SU-DHL-6 (cell line): ENCODE data around the gene TTYH3.

Experiments used
- H2AFZ ChIP-seq: fragments of 200-600 bp; sonication (generic); 2 replicates; pipeline ENCODE4 v1.6.1; 2014; ENCODE audit warnings: low read depth, mild to moderate bottlenecking, moderate library complexity, mixed read lengths, antibody characterized with exemption, low read length; ENCODE audit not compliant: severe bottlenecking
- H3F3A ChIP-seq: fragments of 200-600 bp; shearing (Covaris generic); 2 replicates; pipeline ENCODE4 v1.6.0; 2016; ENCODE audit warnings: antibody characterized with exemption, mild to moderate bottlenecking; ENCODE audit not compliant: insufficient read depth
- H3K27ac ChIP-seq: fragments of 200-600 bp; sonication (generic); 2 replicates; pipeline ENCODE4 v1.5.1; 2016; ENCODE audit warnings: low read depth, mild to moderate bottlenecking, low read length, moderate library complexity, mixed read lengths
- H3K27me3 ChIP-seq: fragments of 200-600 bp; sonication (generic), shearing (Covaris generic); 2 replicates; pipeline ENCODE4 v1.6.0; 2014; ENCODE audit warnings: mild to moderate bottlenecking, low read length
- H3K36me3 ChIP-seq: fragments of 200-600 bp; sonication (generic); 2 replicates; pipeline ENCODE4 v1.6.1; 2014; ENCODE audit warnings: mild to moderate bottlenecking, low read length, mixed read lengths
- H3K4me2 ChIP-seq: fragments of 300-600, 200-600 bp; shearing (Covaris generic), sonication (generic); 2 replicates; pipeline ENCODE4 v1.6.0; 2014; ENCODE audit warnings: low read length, low read depth, mild to moderate bottlenecking; ENCODE audit not compliant: poor library complexity, severe bottlenecking
- H3K4me3 ChIP-seq: fragments of 200-600 bp; sonication (generic); 2 replicates; pipeline ENCODE4 v1.5.1; 2014; ENCODE audit warnings: antibody characterized with exemption, low read length, mild to moderate bottlenecking, mixed read lengths; ENCODE audit not compliant: insufficient read depth, poor library complexity, severe bottlenecking
- H3K79me2 ChIP-seq: fragments of 200-600 bp; sonication (generic); 2 replicates; pipeline ENCODE4 v1.6.1; 2014; ENCODE audit warnings: mild to moderate bottlenecking, low read length, moderate library complexity; ENCODE audit not compliant: insufficient read depth
- H3K9ac ChIP-seq: fragments of 200-600 bp; sonication (generic); 2 replicates; pipeline ENCODE4 v1.7.0; 2014; ENCODE audit warnings: mild to moderate bottlenecking, low read length
- H3K9me2 ChIP-seq: fragments of 200-600 bp; sonication (generic); replicated peaks from 2 replicates; pipeline ENCODE4 v1.6.1; 2014; ENCODE audit warnings: low read length; ENCODE audit not compliant: insufficient read depth
- H3K9me3 ChIP-seq: fragments of 200-600 bp; sonication (generic); 2 replicates; pipeline ENCODE4 v1.6.1; 2014; ENCODE audit warnings: low read length, mixed read lengths; ENCODE audit not compliant: insufficient read depth
- H4K20me1 ChIP-seq: fragments of 200-600 bp; sonication (generic); 2 replicates; pipeline ENCODE4 v1.6.1; 2014; ENCODE audit warnings: low read depth, mild to moderate bottlenecking, antibody characterized with exemption, low read length, moderate library complexity, mixed read lengths
- EZH2phosphoT487 ChIP-seq: fragments of 200-600 bp; sonication (generic), shearing (Covaris generic); conservative IDR thresholded peaks from 2 replicates; pipeline ENCODE4 v1.6.1; 2018; ENCODE audit warnings: mild to moderate bottlenecking, antibody characterized with exemption, low read length, moderate library complexity, mixed read lengths
- TF ChIP-seq, protein P1 (sequence below): fragments of 200-600 bp; sonication (generic); IDR thresholded peaks from one replicate; pipeline ENCODE4 v1.5.1; 2017; ENCODE audit warnings: antibody characterized with exemption, mild to moderate bottlenecking, low read length, moderate library complexity; ENCODE audit not compliant: insufficient read depth, poor library complexity, severe bottlenecking

The TTYH3 gene

GRCh38 chr7:2596464-2597272, 35.1 kb upstream of the TTYH3 start:
- Histone ChIP-seq H3K9me3 (no peaks in the 10 kb centered on the region), H3K27ac (no peak overlapping the region), H3K79me2 (no peaks in the 10 kb centered on the region), H3K9me2 (no peaks in the 10 kb centered on the region), H3K27me3 (no peaks in the 10 kb centered on the region), H3K9ac (no peak overlapping the region), H3F3A (no peaks in the 10 kb centered on the region), H3K4me3 (no peak overlapping the region), H4K20me1 (no peaks in the 10 kb centered on the region), H3K4me2 (no peak overlapping the region), H3K36me3 (no peaks in the 10 kb centered on the region), H2AFZ (no peak overlapping the region)
- TF ChIP-seq EZH2phosphoT487 = no peak
- TF ChIP-seq, protein P1, sequence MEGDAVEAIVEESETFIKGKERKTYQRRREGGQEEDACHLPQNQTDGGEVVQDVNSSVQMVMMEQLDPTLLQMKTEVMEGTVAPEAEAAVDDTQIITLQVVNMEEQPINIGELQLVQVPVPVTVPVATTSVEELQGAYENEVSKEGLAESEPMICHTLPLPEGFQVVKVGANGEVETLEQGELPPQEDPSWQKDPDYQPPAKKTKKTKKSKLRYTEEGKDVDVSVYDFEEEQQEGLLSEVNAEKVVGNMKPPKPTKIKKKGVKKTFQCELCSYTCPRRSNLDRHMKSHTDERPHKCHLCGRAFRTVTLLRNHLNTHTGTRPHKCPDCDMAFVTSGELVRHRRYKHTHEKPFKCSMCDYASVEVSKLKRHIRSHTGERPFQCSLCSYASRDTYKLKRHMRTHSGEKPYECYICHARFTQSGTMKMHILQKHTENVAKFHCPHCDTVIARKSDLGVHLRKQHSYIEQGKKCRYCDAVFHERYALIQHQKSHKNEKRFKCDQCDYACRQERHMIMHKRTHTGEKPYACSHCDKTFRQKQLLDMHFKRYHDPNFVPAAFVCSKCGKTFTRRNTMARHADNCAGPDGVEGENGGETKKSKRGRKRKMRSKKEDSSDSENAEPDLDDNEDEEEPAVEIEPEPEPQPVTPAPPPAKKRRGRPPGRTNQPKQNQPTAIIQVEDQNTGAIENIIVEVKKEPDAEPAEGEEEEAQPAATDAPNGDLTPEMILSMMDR = no peak

DNA sequence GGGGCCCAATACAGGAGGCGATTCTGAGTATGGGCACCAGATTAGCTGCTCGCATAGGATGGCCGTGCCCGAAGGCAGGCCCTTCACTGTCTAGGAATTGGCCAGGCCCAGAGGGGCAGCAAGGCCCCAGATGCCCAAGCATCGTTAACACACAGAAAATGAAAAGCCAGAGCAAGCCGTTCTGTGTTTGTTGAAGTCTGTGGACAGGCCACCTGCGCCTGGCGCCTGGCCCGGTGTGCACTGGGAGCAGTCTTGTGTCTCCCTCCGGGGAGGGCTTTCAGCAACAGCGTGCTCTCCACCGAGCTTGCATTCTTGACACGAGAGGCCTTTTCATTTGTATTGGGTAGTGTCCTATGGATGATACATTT, 34.5 kb upstream of the TTYH3 start:
- no peaks in the 10 kb centered on the region for H3K9me3 ChIP-seq
- no peak overlapping the region for H2AFZ ChIP-seq
- H3K4me3 ChIP-seq = no peak overlapping the region
- no peaks in the 10 kb centered on the region for H3K36me3 ChIP-seq
- no peak for TF ChIP-seq EZH2phosphoT487
- TF ChIP-seq, protein P1 = no peak
- H4K20me1 ChIP-seq = no peaks in the 10 kb centered on the region
- no peaks in the 10 kb centered on the region for H3K27me3 ChIP-seq
- no peaks in the 10 kb centered on the region for H3K9me2 ChIP-seq
- no peaks in the 10 kb centered on the region for H3F3A ChIP-seq
- no peak overlapping the region for H3K4me2 ChIP-seq
- H3K79me2 ChIP-seq = no peaks in the 10 kb centered on the region
- no peak overlapping the region for H3K9ac ChIP-seq
- no peak overlapping the region for H3K27ac ChIP-seq

GRCh38 chr7:2598154-2598823, 33.5 kb upstream of the TTYH3 start:
- Histone ChIP-seq H3K4me2 (no peak overlapping the region), H4K20me1 (no peaks in the 10 kb centered on the region), H3K9me3 (no peaks in the 10 kb centered on the region), H3K36me3 (no peaks in the 10 kb centered on the region), H3K27ac (no peak overlapping the region), H3K27me3 (no peaks in the 10 kb centered on the region), H2AFZ (no peak overlapping the region), H3K9me2 (no peaks in the 10 kb centered on the region), H3F3A (no peaks in the 10 kb centered on the region), H3K4me3 (no peak overlapping the region), H3K79me2 (no peaks in the 10 kb centered on the region), H3K9ac (no peak overlapping the region)
- TF ChIP-seq, protein P1 = no peak
- no peak for TF ChIP-seq EZH2phosphoT487
